ENCODE measurements around the gene PTPRN2.

The PTPRN2 gene

GRCh38 chr7:158185653-158186052, 402.0 kb downstream of the PTPRN2 start:
- no peak for FAIRE-seq
- no peak for DNase-seq (ENCODE audit: insufficient read length, low spot score)
- no peak for TF ChIP-seq CTCF (IDR thresholded peaks at IDR 0.05; ENCODE audit: insufficient read depth, missing control alignments)

- DNase-seq (ENCODE audit: insufficient read length, low spot score) (no peak), FAIRE-seq (no peak)
- no peak for TF ChIP-seq CTCF (IDR thresholded peaks at IDR 0.05; ENCODE audit: insufficient read depth, missing control alignments)
Observed at GRCh38 chr7:158183431-158183830, 404.2 kb downstream of the PTPRN2 start.

- no peak for FAIRE-seq
Observed at GRCh38 chr7:158176561-158177173, 411.0 kb downstream of the PTPRN2 start.

GRCh38 chr7:158175779-158176178, 411.8 kb downstream of the PTPRN2 start:
- FAIRE-seq (no peak), DNase-seq (ENCODE audit: insufficient read length, low spot score) (no peak)
- TF ChIP-seq CTCF (IDR thresholded peaks at IDR 0.05; ENCODE audit: insufficient read depth, missing control alignments) = no peak

More at GRCh38 chr7:158176561-158177173, 411.0 kb downstream of the PTPRN2 start:
- TF ChIP-seq CTCF (IDR thresholded peaks at IDR 0.05; ENCODE audit: insufficient read depth, missing control alignments) = no peak
- no peak for DNase-seq (ENCODE audit: insufficient read length, low spot score)

- DNase-seq (ENCODE audit: insufficient read length, low spot score) (no peak), FAIRE-seq (no peak)
- TF ChIP-seq CTCF (IDR thresholded peaks at IDR 0.05; ENCODE audit: insufficient read depth, missing control alignments) = no peak
Observed at GRCh38 chr7:158174947-158175346, 412.7 kb downstream of the PTPRN2 start.

- no peak for FAIRE-seq
- no peak for TF ChIP-seq CTCF (IDR thresholded peaks at IDR 0.05; ENCODE audit: insufficient read depth, missing control alignments)
- no peak for DNase-seq (ENCODE audit: insufficient read length, low spot score)
Observed at GRCh38 chr7:158167373-158167772, 420.2 kb downstream of the PTPRN2 start.
